ENCODE results near the gene ESYT2.
A peak's percentile ranks its signal among the peaks of the same experiment; 100 is the strongest.
"Not testable (repeated sequence)": the region's sequence is repeated elsewhere in the genome, so short reads cannot be mapped to it uniquely, and the experiment has no call there.

The ESYT2 gene

GRCh38 chr7:158724658-158725505, 104.4 kb downstream of the ESYT2 start:
- DNase-seq (ENCODE audit: low read depth): no peak

- DNase-seq (ENCODE audit: low read depth): no peak
These were observed 105.5 kb downstream of the ESYT2 start for GRCh38 chr7:158723714-158724385.

GRCh38 chr7:158723266-158723665, 106.0 kb downstream of the ESYT2 start:
- DNase-seq (ENCODE audit: low read depth): no peak

- DNase-seq (ENCODE audit: low read depth): no peak
These were observed 106.6 kb downstream of the ESYT2 start for GRCh38 chr7:158722574-158723237.

- no peak for DNase-seq (ENCODE audit: low read depth)
These were observed 109.2 kb downstream of the ESYT2 start for GRCh38 chr7:158720112-158720511.

- no peak for DNase-seq (ENCODE audit: low read depth)
These were observed 112.5 kb downstream of the ESYT2 start for GRCh38 chr7:158716802-158717201.

- DNase-seq (ENCODE audit: low read depth): no peak
These were observed 118.6 kb downstream of the ESYT2 start for GRCh38 chr7:158710651-158711102.

GRCh38 chr7:158707610-158708009, 121.7 kb downstream of the ESYT2 start:
- no peak for DNase-seq (ENCODE audit: low read depth)

GRCh38 chr7:158706710-158707590, 122.4 kb downstream of the ESYT2 start:
- DNase-seq (ENCODE audit: low read depth): no peak

GRCh38 chr7:158706273-158706704, 123.0 kb downstream of the ESYT2 start:
- DNase-seq (ENCODE audit: low read depth): no peak

GRCh38 chr7:158705234-158705850, 124.0 kb downstream of the ESYT2 start:
- DNase-seq (ENCODE audit: low read depth): no peak

GRCh38 chr7:158704524-158705233, 124.6 kb downstream of the ESYT2 start, which contains the start of gene NCAPG2:
NCAPG2 (minus strand) TSS chr7:158704804; CDS start chr7:158701899, 2,905 bp downstream.
- DNase-seq (ENCODE audit: low read depth): peak; percentile 98

- not testable (repeated sequence) for DNase-seq (ENCODE audit: low read depth)
These were observed 125.4 kb downstream of the ESYT2 start for GRCh38 chr7:158703679-158704523.

- no peak for DNase-seq (ENCODE audit: low read depth)
These were observed 126.4 kb downstream of the ESYT2 start for GRCh38 chr7:158702944-158703343.

GRCh38 chr7:158702196-158702595, 127.1 kb downstream of the ESYT2 start:
- DNase-seq (ENCODE audit: low read depth): no peak

GRCh38 chr7:158700008-158700407, 129.3 kb downstream of the ESYT2 start:
- DNase-seq (ENCODE audit: low read depth): no peak

GRCh38 chr7:158699341-158699740, 130.0 kb downstream of the ESYT2 start:
- no peak for DNase-seq (ENCODE audit: low read depth)

GRCh38 chr7:158698657-158699195, 130.6 kb downstream of the ESYT2 start:
- no peak for DNase-seq (ENCODE audit: low read depth)

- DNase-seq (ENCODE audit: low read depth): not testable (repeated sequence)
These were observed 131.7 kb downstream of the ESYT2 start for GRCh38 chr7:158697597-158697996.
